Ishikawa (cell line): ENCODE results near the gene PSMB10.

Experiments
- CREB1 ChIP-seq: IDR thresholded peaks from 2 replicates; pipeline ENCODE4 v1.6.1; 2012; ENCODE audit warnings: low read depth
- EP300 ChIP-seq: IDR thresholded peaks from 2 replicates; pipeline ENCODE4 v1.6.1; 2012; ENCODE audit warnings: borderline replicate concordance
- RAD21 ChIP-seq: IDR thresholded peaks from 2 replicates; pipeline ENCODE4 v1.6.1; 2012; ENCODE audit warnings: low read depth
- TF ChIP-seq, protein P1 (sequence below): IDR thresholded peaks from 2 replicates; pipeline ENCODE4 v1.6.1; 2012
- TF ChIP-seq, protein P2 (sequence below): IDR thresholded peaks from 2 replicates; pipeline ENCODE4 v1.6.1; 2012; ENCODE audit warnings: low read depth, mild to moderate bottlenecking

DNA sequence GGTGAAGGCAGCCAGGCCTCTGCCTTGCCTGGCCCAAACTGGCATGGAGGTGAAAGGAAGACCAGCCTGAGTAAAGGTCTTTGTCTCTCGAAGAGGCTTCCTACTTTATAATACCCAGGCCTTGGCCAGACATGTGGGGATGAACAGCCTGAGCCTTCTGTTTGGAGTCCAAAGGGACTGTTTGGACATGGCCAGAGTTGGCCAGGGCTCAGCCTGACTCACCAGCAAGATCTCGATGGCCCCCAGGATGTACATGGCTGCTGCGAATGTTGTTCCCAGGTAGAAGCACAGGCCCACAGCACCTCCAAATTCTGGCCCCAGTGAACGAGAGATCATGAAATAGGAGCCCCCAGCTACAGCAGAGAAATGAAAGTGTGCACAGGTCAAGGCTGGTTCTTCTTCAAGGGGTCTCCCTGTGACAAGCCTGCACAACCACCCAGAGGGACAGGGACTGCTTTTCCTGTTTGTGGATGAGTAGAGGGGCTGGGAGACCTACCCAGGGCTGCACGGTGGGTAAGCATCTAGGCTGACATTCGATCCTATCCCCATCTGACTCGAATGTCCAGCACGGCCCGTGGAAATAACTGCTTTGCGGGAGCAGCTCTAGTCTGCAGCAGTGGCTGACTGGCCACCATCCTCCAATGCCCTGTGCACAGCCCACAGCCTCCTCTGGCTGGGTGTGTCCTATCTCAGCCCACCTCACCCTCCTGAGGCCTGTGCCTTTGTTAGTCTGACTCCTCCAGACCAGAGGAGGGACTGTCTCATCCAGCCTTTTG is 18.0 kb upstream of the PSMB10 start:
- TF ChIP-seq CREB1 (no peak), EP300 (no peak), RAD21 (no peak)
- TF ChIP-seq, protein P1, sequence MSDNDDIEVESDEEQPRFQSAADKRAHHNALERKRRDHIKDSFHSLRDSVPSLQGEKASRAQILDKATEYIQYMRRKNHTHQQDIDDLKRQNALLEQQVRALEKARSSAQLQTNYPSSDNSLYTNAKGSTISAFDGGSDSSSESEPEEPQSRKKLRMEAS = no peak
- TF ChIP-seq, protein P2, sequence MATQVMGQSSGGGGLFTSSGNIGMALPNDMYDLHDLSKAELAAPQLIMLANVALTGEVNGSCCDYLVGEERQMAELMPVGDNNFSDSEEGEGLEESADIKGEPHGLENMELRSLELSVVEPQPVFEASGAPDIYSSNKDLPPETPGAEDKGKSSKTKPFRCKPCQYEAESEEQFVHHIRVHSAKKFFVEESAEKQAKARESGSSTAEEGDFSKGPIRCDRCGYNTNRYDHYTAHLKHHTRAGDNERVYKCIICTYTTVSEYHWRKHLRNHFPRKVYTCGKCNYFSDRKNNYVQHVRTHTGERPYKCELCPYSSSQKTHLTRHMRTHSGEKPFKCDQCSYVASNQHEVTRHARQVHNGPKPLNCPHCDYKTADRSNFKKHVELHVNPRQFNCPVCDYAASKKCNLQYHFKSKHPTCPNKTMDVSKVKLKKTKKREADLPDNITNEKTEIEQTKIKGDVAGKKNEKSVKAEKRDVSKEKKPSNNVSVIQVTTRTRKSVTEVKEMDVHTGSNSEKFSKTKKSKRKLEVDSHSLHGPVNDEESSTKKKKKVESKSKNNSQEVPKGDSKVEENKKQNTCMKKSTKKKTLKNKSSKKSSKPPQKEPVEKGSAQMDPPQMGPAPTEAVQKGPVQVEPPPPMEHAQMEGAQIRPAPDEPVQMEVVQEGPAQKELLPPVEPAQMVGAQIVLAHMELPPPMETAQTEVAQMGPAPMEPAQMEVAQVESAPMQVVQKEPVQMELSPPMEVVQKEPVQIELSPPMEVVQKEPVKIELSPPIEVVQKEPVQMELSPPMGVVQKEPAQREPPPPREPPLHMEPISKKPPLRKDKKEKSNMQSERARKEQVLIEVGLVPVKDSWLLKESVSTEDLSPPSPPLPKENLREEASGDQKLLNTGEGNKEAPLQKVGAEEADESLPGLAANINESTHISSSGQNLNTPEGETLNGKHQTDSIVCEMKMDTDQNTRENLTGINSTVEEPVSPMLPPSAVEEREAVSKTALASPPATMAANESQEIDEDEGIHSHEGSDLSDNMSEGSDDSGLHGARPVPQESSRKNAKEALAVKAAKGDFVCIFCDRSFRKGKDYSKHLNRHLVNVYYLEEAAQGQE = no peak
